Left kidney (tissue), 2 donors: ENCODE results near the gene DLG5. TPM values are rescaled to one million over a fixed set of nuclear protein-coding genes. Genes with fewer than 3 reads are reported as not detected.
"Not testable (repeated sequence)": the region's sequence is repeated elsewhere in the genome, so short reads cannot be mapped to it uniquely, and the experiment has no call there.

Source experiments
- DNase-seq: peaks from one replicate; pipeline ENCODE4 v3.0.0-alpha.2; 2013
- polyA plus RNA-seq: library from polyadenylated mRNA; unstranded; fragments of 120-200 nt; gene quantifications from one replicate; pipeline ENCODE4 v1.2.1, GENCODE V29; 2013; ENCODE audit not compliant: insufficient read length

DLG5 gene
- polyA plus RNA-seq, 1 donor, result 51.4 TPM

DNA sequence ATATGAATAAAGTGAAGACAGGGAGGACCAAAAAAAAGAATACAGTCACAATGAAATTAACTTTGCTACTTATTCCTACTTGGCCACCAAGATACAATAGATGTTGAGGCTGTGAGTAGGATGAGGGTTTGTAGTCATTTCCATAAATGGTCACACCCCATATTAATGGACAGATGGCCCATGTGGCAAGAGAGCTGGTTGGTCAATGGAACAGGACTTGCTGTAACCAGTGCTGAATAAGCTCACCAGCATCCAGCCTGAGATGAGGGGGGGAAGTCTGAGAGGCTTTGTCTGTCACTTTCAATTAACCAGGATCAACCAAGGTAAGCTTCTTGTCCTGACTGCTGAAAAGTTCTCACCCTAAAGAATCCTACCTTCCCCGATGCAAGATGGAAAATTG, 158.5 kb downstream of the DLG5 start:
- no peak for DNase-seq

GRCh38 chr10:77763453-77764430, 162.8 kb downstream of the DLG5 start:
- no peak for DNase-seq

DNA sequence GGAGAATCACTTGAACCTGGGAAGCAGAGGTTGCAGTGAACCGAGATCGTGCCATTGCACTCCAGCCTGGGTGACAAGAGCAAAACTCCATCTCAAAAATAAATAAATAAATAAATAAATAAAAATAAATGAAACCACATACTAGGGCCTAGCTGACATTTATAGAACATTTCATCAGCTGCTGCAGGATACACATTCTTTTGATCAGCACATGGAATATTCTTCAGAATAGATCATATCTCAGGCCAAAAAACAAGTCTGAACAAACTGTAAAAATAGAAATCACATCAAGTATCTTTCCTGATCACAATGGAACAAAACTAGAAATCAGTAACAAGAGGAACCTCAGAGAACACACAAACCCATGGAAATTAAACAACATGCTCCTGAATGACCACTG, 168.1 kb downstream of the DLG5 start:
- not testable (repeated sequence) for DNase-seq

DNA sequence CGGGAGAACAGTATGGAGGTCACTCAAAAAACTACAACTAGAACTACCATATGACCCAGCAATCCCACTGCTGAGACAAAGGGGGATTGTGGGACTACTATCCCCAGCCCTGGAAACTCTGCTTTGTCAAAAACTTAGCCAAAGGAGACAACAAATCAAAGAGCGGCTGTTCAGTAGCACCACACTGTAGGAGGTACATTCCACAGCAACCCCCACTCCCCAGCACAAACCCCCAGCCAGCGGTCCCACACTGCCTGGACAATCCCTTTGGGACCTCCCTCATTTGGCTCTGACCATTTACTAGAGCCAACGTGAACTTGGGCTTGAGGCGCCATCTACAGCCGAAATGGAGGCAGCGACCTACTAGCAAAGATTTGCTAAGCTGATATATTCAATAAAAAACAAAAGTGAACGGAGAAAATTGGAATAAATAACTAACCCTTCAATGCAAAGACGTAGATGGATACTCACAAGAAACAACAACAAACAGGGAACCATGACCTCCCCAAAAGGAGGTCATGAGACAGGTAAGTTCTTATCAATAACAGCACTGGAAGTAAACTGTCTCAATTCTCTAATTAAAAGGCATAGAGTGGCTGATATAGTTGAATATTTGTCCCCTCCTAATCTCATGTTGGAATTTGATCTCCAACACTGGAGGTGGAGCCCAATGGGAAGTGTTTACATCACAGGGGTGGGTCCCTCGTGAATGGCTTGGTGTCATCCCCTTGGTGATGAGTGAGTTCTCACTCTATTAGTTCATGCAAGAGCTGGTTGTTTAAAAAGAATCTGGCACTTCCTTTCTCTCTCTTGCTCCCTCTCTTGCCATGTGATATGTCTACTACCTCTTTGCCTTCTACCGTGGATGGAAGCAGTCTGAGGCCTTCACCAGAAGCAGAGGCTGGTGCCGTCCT, 170.0 kb downstream of the DLG5 start:
- peak; percentile 41 for DNase-seq

GRCh38 chr10:77746047-77746707, 180.4 kb downstream of the DLG5 start:
- no peak for DNase-seq

GRCh38 chr10:77744245-77744644, 182.3 kb downstream of the DLG5 start:
- DNase-seq, result no peak

DNA sequence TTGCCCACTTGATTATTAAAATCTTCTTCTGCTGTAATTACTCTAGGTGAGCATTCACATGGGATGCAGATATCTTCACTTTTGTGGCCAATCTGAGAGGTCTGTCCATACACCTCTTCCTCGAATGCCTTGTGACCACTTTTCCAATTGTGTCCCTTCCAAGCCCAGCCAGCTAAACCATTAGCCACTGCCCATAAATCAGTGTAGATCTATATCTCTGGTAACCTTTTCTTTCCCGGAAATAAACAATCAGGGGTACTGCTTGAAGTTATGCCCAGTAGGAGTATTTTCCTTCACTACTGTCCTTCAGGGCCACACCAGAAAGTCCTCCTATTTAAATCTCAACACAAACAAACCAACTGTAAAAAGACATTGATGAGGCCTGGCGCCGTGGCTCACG, 184.4 kb downstream of the DLG5 start:
- DNase-seq, result no peak

GRCh38 chr10:77741746-77742145, 184.8 kb downstream of the DLG5 start:
- no peak for DNase-seq

Other genes starting within 250 kb of the DLG5 start
- gene POLR3A, start 102.8 kb upstream of the DLG5 start, polyA plus RNA-seq, result 20.3 TPM
- 3,272 TPM for gene RPS24, start 107.1 kb upstream of the DLG5 start, polyA plus RNA-seq